GM12874 (cell line): ENCODE data around the gene PAPSS1.

ENCODE experiments used
- TF ChIP-seq, protein P1 (sequence below): IDR thresholded peaks from 2 replicates; pipeline ENCODE4 v1.5.1; 2011; ENCODE audit warnings: low read depth, mild to moderate bottlenecking, control low read depth, low read length, moderate library complexity; ENCODE audit not compliant: insufficient read depth

PAPSS1 gene

DNA sequence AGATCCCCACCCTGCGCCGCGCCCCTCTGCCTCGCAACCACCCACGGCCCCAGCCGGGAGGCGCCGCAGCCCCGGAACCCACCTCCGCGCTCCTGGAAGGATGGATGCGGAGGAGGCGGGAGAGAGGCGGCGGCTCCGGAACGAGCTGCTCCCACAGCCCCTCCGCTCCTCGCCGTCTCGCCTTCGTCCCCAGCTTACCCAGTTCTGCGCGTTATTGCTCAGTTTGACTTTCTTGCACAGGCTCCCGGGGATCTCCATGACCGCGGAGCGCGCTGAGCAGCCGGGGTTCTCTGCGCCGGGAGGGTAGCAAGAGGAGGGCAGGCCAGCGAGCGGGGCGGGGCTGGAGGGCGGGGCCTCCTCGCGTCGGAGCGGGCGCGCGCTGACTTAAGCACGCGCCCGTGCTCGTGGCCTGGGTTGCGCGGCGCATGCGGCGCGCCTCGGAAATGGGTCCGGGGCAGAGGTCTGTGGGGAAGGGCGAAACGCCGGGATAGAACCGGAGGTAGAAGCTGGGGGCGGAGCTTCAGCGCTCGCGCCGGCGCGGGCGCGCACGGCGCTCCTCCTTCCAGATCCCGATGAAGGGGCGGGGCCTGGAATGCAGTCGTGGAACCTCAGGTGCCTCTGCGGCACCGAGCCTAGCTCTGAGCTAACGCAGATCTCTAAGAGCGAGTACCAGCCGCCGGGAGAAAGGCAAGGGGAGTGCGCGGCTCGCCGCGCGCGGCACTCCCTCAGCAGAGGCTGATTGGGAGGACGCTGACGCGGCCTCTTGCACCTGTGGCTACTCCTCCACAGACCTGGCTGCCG is at the start of gene PAPSS1:
Gene PAPSS1 (minus strand): TSS at position 313 of the 801 bp plus-strand sequence. CDS start 55 bp downstream, at position 258.
- TF ChIP-seq, protein P1, sequence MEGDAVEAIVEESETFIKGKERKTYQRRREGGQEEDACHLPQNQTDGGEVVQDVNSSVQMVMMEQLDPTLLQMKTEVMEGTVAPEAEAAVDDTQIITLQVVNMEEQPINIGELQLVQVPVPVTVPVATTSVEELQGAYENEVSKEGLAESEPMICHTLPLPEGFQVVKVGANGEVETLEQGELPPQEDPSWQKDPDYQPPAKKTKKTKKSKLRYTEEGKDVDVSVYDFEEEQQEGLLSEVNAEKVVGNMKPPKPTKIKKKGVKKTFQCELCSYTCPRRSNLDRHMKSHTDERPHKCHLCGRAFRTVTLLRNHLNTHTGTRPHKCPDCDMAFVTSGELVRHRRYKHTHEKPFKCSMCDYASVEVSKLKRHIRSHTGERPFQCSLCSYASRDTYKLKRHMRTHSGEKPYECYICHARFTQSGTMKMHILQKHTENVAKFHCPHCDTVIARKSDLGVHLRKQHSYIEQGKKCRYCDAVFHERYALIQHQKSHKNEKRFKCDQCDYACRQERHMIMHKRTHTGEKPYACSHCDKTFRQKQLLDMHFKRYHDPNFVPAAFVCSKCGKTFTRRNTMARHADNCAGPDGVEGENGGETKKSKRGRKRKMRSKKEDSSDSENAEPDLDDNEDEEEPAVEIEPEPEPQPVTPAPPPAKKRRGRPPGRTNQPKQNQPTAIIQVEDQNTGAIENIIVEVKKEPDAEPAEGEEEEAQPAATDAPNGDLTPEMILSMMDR: no peak

DNA sequence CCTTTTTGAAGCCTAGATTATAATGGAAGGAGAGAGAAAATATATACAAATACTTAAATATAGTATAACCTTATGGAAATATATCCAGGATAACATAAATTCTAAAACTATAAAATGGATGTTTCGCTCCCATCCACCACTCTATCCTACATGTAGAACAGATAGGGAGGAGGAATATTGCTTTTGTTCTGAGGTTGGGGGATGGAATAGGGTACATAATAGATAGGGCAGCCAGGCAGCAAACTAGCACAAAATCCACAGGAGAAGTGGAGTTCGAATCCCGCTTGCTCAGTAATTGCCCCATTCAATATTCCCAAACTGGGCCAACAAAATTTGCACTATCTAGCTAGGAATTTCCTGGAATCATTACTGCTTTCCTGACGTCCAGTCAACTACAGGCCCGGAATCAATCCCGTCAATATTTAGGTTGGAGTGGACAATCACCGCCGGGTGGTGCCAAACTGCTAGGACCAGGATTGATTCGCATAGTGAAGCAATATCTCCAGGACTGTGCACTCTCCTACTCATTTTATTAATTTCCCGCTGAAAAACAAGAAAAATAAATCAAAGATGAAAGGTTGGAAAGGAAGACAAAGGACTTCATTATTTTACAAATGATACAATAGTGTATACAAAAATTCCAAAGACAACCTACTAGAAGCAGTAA is 40.4 kb upstream of the PAPSS1 start:
- TF ChIP-seq, protein P1: no peak

DNA sequence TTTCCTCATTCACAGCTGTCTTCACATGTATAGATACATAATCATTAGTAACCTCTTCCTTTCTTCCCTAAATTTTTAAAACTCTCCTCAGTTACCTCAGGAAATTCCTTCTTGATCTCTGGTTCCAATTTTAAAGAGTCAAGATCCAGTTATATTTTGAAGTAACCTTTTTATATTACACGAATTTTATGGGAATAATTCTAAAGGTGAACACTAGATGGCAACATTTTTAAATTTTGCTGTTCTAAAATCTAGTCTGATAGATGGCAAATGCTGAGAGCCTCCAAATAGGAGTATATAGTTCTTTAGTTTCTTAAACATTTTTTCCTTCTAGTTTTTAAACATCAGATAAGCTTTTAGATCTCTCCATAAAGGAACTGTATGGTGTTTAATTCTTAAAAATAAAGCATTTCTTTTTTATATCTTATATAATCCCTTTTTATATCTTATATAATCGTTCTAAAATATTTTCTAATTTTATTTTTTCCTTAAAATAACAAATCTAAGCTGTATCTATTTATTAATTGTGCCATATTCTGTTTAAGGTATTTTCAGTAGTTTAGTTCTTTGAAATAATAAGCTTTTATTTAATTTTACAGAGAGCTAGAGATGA is 37.9 kb upstream of the PAPSS1 start:
- TF ChIP-seq, protein P1: no peak

DNA sequence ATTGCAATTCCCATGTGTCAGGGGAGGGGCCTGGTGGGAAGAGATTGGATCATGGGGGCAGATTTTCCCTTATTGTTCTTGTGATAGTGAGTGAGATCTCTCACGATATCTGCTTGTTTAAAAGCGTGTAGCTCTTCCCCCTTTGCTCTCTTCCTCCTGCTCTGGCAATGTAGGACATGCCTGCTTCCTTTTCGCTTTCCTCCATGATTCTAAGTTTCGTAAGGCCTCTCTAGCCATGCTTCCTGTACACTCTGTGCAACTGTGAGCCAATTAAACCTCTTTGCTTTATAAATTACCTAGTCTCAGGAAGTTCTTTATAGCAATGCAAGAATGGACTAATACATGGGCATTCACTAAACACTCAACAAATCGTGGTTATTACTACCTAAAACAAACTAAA is 37.2 kb upstream of the PAPSS1 start:
- TF ChIP-seq, protein P1: no peak

DNA sequence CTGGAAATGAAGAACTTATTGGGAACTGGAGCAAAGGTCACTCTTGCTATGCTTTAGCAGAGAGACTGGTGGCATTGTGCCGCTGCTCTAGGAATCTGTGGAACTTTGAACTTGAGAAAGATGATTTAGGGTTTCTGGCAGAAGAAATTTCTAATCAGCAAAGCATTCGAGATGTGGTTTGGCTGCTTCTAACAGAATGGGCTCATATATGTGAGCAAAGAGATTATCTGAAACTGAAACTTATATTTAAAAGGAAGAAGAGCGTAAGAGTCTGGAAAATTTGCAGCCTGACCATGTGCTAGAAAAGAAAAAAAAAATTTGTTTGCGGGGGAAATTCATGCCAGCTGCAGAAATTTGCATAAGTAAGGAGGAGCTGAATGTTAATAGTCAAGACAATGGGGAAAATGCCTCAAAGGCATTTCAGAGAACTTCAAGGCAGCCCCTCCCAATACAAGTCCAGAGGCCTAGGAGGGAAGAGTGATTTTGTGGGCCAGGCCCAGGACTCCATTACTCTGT is 35.9 kb upstream of the PAPSS1 start:
- TF ChIP-seq, protein P1: no peak

DNA sequence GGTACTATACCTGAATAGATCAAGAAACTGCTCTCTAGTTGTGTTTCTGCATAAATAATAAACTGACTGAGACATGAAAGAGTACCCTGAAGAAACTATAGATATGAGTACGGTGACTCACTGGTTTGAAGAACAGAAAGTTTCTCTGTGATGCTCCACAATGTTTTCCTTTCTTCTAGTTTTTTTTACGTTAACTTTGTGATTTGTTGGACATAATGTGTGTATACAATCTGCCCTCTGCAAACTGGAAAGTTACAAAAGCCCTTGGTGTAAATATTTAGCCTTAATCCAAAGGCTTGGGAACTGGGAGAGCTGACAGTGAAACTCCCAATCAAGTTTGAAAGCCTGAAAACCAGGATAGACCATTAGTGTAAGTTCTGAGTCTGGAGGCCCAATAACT is 31.6 kb upstream of the PAPSS1 start:
- TF ChIP-seq, protein P1: no peak

DNA sequence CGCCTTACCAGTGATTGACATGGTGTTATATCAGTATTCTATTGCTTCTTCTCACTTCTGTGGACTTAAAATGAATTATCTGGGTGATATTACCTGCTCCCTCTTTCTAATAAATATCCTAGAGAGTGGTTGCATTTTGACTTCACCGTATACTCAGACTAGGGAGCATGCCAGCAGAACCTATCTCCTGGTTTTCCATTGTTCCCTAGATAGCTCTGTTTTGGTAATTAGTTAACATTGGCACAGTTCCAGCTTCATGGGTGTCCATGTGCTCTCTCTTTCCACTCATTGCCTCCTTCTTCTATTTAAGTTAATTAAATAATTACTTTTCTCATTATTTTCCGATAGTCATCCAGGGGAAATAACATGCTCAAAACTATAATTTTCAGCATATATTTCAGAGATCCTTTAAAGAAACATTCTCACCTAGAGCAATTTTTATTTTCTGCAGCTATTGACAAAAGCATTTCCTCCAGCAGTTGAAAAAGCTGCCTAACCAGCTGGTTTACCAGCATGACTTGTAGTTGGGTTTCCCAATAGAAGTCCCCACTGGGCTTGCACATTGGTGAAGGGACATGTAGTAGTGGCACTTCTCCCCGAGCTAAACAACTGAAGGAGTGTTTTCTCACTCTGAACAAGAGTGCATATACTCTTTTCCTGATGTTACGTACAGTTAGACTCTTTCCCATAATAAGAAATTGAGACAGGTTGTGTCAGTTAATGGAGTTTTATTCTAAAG is 27.9 kb upstream of the PAPSS1 start:
- TF ChIP-seq, protein P1: no peak
